ENCODE results near the gene CFAP97.

GRCh38 chr4:185204238-185204910 is 574 bp upstream of the CFAP97 start:
- TF ChIP-seq CTCF (IDR thresholded peaks at IDR 0.05) (no peak), EP300 (IDR thresholded peaks at IDR 0.05) (no peak)

Data from ovary (tissue), 3 donors.